Keratinocyte (primary cell): ENCODE results near the gene HTRA1. TPM values are rescaled to one million over a fixed set of nuclear protein-coding genes. Genes with fewer than 3 reads are reported as not detected.

Experiments used
- DNase-seq: peaks from one replicate; pipeline ENCODE4 v3.0.0-alpha.2; 2011; ENCODE audit warnings: low read depth, missing footprints, low spot score
- FAIRE-seq: peaks from 2 replicates; lab custom pipeline; 2011; peaks lifted over from hg19 to GRCh38; lab: Jason Lieb, UNC
- H2AFZ ChIP-seq: 2 replicates; pipeline ENCODE4 v1.6.0; 2012; ENCODE audit warnings: low read length, control low read depth, inconsistent platforms; ENCODE audit not compliant: control insufficient read depth
- H3K27ac ChIP-seq: 2 replicates; pipeline ENCODE4 v1.5.1; 2011; ENCODE audit warnings: low read length; ENCODE audit not compliant: control insufficient read depth, insufficient read depth
- H3K27me3 ChIP-seq: 3 replicates; pipeline ENCODE4 v1.6.0; 2011; ENCODE audit warnings: low read length; ENCODE audit not compliant: control insufficient read depth, insufficient read depth; ENCODE audit errors: extremely low read depth
- H3K36me3 ChIP-seq, 2 experiments: 2 replicates in 1 of 2; 3 replicates in 1 of 2; pipeline ENCODE4 v1.5.1; 2011; ENCODE audit warnings: low read length in 2 of 2, mild to moderate bottlenecking in 1 of 2; ENCODE audit not compliant: control insufficient read depth in 2 of 2, insufficient read depth in 2 of 2; ENCODE audit errors: extremely low read depth in 1 of 2
- H3K4me1 ChIP-seq: 3 replicates; pipeline ENCODE4 v1.5.1; 2011; ENCODE audit warnings: low read length; ENCODE audit not compliant: control insufficient read depth, insufficient read depth; ENCODE audit errors: extremely low read depth
- H3K4me2 ChIP-seq: 3 replicates; pipeline ENCODE4 v1.6.0; 2011; ENCODE audit warnings: low read depth, low read length; ENCODE audit not compliant: control insufficient read depth, insufficient read depth; ENCODE audit errors: extremely low read depth
- H3K4me3 ChIP-seq, 3 experiments: fragments of 200-600 bp in 1 of 3; sonication (generic) in 1 of 3; 2 replicates in 2 of 3; 3 replicates in 1 of 3; pipeline ENCODE4 v1.5.1; 2011 to 2016; ENCODE audit warnings: low read length in 3 of 3, mild to moderate bottlenecking in 3 of 3, control low read depth in 2 of 3, inconsistent platforms in 1 of 3, low read depth in 1 of 3, mixed read lengths in 1 of 3, mixed run types in 1 of 3, moderate library complexity in 1 of 3; ENCODE audit not compliant: control insufficient read depth in 2 of 3, insufficient read depth in 2 of 3; ENCODE audit errors: extremely low read depth in 1 of 3
- H3K79me2 ChIP-seq: 2 replicates; pipeline ENCODE4 v1.6.0; 2012; ENCODE audit warnings: low read length; ENCODE audit not compliant: control insufficient read depth, insufficient read depth
- H3K9ac ChIP-seq: 3 replicates; pipeline ENCODE4 v1.6.0; 2011; ENCODE audit warnings: low read length; ENCODE audit not compliant: control insufficient read depth, insufficient read depth; ENCODE audit errors: extremely low read depth
- H3K9me1 ChIP-seq: 3 replicates; pipeline ENCODE4 v1.6.0; 2011; ENCODE audit warnings: low read length; ENCODE audit not compliant: control insufficient read depth, insufficient read depth; ENCODE audit errors: extremely low read depth
- H3K9me3 ChIP-seq: 2 replicates; pipeline ENCODE4 v1.5.1; 2012; ENCODE audit warnings: low read depth, low read length; ENCODE audit not compliant: control insufficient read depth
- H4K20me1 ChIP-seq: 3 replicates; pipeline ENCODE4 v1.6.0; 2011; ENCODE audit warnings: low read length; ENCODE audit not compliant: control insufficient read depth, insufficient read depth; ENCODE audit errors: extremely low read depth
- CTCF ChIP-seq, 3 experiments: IDR thresholded peaks in 1 of 3; conservative IDR thresholded peaks in 1 of 3; optimal IDR thresholded peaks in 1 of 3; 2 replicates in 2 of 3; 3 replicates in 1 of 3; pipeline versions ENCODE3 to v1.5.1; 2011; ENCODE audit warnings: low read length in 3 of 3, mild to moderate bottlenecking in 3 of 3, moderate library complexity in 2 of 3, control low read depth in 1 of 3, inconsistent platforms in 1 of 3; ENCODE audit not compliant: insufficient read depth in 2 of 3; ENCODE audit errors: extremely low read depth in 1 of 3
- EZH2 ChIP-seq: IDR thresholded peaks from one replicate; pipeline ENCODE4 v1.6.1; 2012; ENCODE audit warnings: inconsistent platforms, mild to moderate bottlenecking, low read length, moderate library complexity
- dilution Hi-C: fragments of 300-500 bp; cut with MboI; formaldehyde crosslinking; loops from one replicate; pipeline ENCODE4 v1.7.0; 2020; ENCODE audit warnings: low sequenced_read_pairs; ENCODE audit not compliant: extremely low pct_ligation_motif_present
- polyA plus RNA-seq, 5 experiments: library from polyadenylated mRNA; depleted of rRNA in 3 of 5; stranded (reverse) in 3 of 5; stranded (forward) in 1 of 5; unstranded in 1 of 5; fragments of >200 nt; gene quantifications; 1 replicate in 1 of 5; 2 replicates in 3 of 5; 3 replicates in 1 of 5; pipeline versions ENCODE4 v1.2.1 to v1.2.3, GENCODE V29; 2011 to 2012; ENCODE audit warnings: missing spikeins in 2 of 5, low read depth in 1 of 5, low replicate concordance in 1 of 5

HTRA1 gene
- polyA plus RNA-seq, 1 donor (not counting 4 experiments of a cell fraction or from before 2014, with no cell fraction given): 412 TPM

GRCh38 chr10:122559228-122559627 lies 97.9 kb downstream of the HTRA1 start:
- Histone ChIP-seq H3K9me1 (no peaks in the 10 kb centered on the region), H2AFZ (no peak overlapping the region), H3K4me1 (peaks cover 21% of the 10 kb centered on the region), H3K27me3 (peaks cover 3% of the 10 kb centered on the region), H3K4me3 (no peak overlapping the region), H4K20me1 (no peaks in the 10 kb centered on the region), H3K27ac (no peak overlapping the region), H3K9me3 (no peaks in the 10 kb centered on the region), H3K36me3 (no peaks in the 10 kb centered on the region), H3K9ac (no peak overlapping the region), H3K79me2 (no peaks in the 10 kb centered on the region), H3K4me2 (no peak overlapping the region)
- dilution Hi-C loops: no loop called here
- DNase-seq (no peak), FAIRE-seq (peak; percentile 84)
- TF ChIP-seq EZH2 (no peak), CTCF (optimal IDR thresholded peaks at IDR 0.05 in 1 of 3, IDR thresholded peaks at IDR 0.05 in 1 of 3, conservative IDR thresholded peaks at IDR 0.05 in 1 of 3; ENCODE audit: extremely low read depth in 1 of 3, insufficient read depth in 2 of 3, low read length in 3 of 3) (no peak)

- Histone ChIP-seq H3K9ac (no peak within 1 kb of the TSS), H3K4me1 (peaks cover 21% of the 10 kb centered on the region), H3K9me1 (no peaks in the 10 kb centered on the region), H3K4me2 (peak within 1 kb of the TSS; percentile 10), H3K36me3 (no peaks in the 10 kb centered on the region), H3K79me2 (no peaks in the 10 kb centered on the region), H4K20me1 (no peaks in the 10 kb centered on the region), H3K4me3 (no peak within 1 kb of the TSS), H3K9me3 (no peaks in the 10 kb centered on the region), H2AFZ (no peak within 1 kb of the TSS), H3K27ac (no peak within 1 kb of the TSS), H3K27me3 (peaks cover 3% of the 10 kb centered on the region)
- no peak for TF ChIP-seq CTCF (optimal IDR thresholded peaks at IDR 0.05 in 1 of 3, IDR thresholded peaks at IDR 0.05 in 1 of 3, conservative IDR thresholded peaks at IDR 0.05 in 1 of 3; ENCODE audit: extremely low read depth in 1 of 3, insufficient read depth in 2 of 3, low read length in 3 of 3)
- TF ChIP-seq EZH2: no peak
- FAIRE-seq: no peak
- dilution Hi-C loops: no loop called here
- no peak for DNase-seq
Measured at GRCh38 chr10:122560279-122560804, 99.0 kb downstream of the HTRA1 start, which contains the start of gene DMBT1. TSS of gene DMBT1 (plus strand) at chr10:122560754. CDS start at chr10:122560771, 17 bp downstream.
